ENCODE measurements around the gene FAM107B. TPM values are rescaled to one million over a fixed set of nuclear protein-coding genes. Genes with fewer than 3 reads are reported as not detected.

FAM107B gene
- total and polyA plus RNA-seq, 2 of the 8 experiments (the other 6 are each of a cell fraction or from before 2014, with no cell fraction given), result 7.5 to 28.1 TPM

GRCh38 chr10:14779001-14779651, 4.4 kb upstream of the FAM107B start:
- no peaks in the 10 kb centered on the region for H3K79me1 ChIP-seq (ENCODE audit: low read depth, low read length)
- H4K91ac ChIP-seq (replicated peaks; ENCODE audit: insufficient read length, low read length), result no peak overlapping the region
- no peak overlapping the region for H2AK5ac ChIP-seq (ENCODE audit: low read depth, low read length)
- H3K27ac ChIP-seq (ENCODE audit: low read depth, low read length), result no peak overlapping the region
- H2BK12ac ChIP-seq (ENCODE audit: low read depth, low read length), result no peak overlapping the region
- H3K36me3 ChIP-seq (ENCODE audit: control insufficient read depth in 2 of 4, insufficient read depth in 4 of 4, low read length in 3 of 4), result no peaks in the 10 kb centered on the region
- no peak overlapping the region for H2BK120ac ChIP-seq (replicated peaks; ENCODE audit: low read depth, low read length)
- H4K5ac ChIP-seq (ENCODE audit: insufficient read length, low read depth, low read length), result no peak overlapping the region
- H3K9ac ChIP-seq (replicated peaks in 1 of 4; ENCODE audit: extremely low read depth in 1 of 4, low read depth in 3 of 4, low read length in 3 of 4), result no peak overlapping the region
- H3K14ac ChIP-seq (ENCODE audit: insufficient read length), result no peak overlapping the region
- H3K23me2 ChIP-seq (ENCODE audit: low read depth, low read length), result no peaks in the 10 kb centered on the region
- no peak overlapping the region for H3K4me3 ChIP-seq (ENCODE audit: extremely low read depth in 1 of 4, insufficient read depth in 2 of 4, low read depth in 3 of 4, low read length in 4 of 4)
- no peak overlapping the region for H2BK20ac ChIP-seq (ENCODE audit: low read length)
- H3K27me3 ChIP-seq (replicated peaks in 1 of 4; ENCODE audit: control insufficient read depth in 3 of 4, extremely low read depth in 1 of 4, insufficient read depth in 3 of 4, low read length in 3 of 4), result no peaks in the 10 kb centered on the region
- no peak overlapping the region for H2AFZ ChIP-seq (ENCODE audit: low read length)
- no peak for DNase-seq (ENCODE audit: low read depth in 1 of 2, low spot score in 2 of 2)
- no peaks in the 10 kb centered on the region for H3K4me1 ChIP-seq (replicated peaks in 1 of 4; ENCODE audit: control insufficient read depth in 3 of 4, insufficient read depth in 4 of 4, low read length in 3 of 4)
- H3K56ac ChIP-seq (replicated peaks; ENCODE audit: insufficient read length, low read depth, low read length), result no peak overlapping the region
- no peak overlapping the region for H2BK5ac ChIP-seq (ENCODE audit: low read depth, low read length)
- H3K18ac ChIP-seq (ENCODE audit: extremely low read depth, low read length), result no peak overlapping the region
- no peak overlapping the region for H3K4me2 ChIP-seq (ENCODE audit: insufficient read depth in 1 of 2, low read depth in 2 of 2, low read length in 2 of 2)
- no peak overlapping the region for H3K23ac ChIP-seq (ENCODE audit: insufficient read length)
- CTCF ChIA-PET (ENCODE audit: partially characterized antibody), result no interaction called here
- H4K20me1 ChIP-seq (replicated peaks in 1 of 2; ENCODE audit: control insufficient read depth in 1 of 2, insufficient read depth in 2 of 2, low read length in 2 of 2), result no peaks in the 10 kb centered on the region
- no peak for TF ChIP-seq PHF8 (conservative IDR thresholded peaks at IDR 0.05; ENCODE audit: low read depth, low read length)
- no peak for TF ChIP-seq SIRT6 (IDR thresholded peaks at IDR 0.05; ENCODE audit: low read length)
- TF ChIP-seq SP2 (IDR thresholded peaks at IDR 0.05; ENCODE audit: low read length), result no peak
- TF ChIP-seq KDM5A (IDR thresholded peaks at IDR 0.05; ENCODE audit: low read length), result no peak
- TF ChIP-seq HDAC6 (IDR thresholded peaks at IDR 0.05; ENCODE audit: low read depth, low read length), result no peak
- TF ChIP-seq ATF3 (IDR thresholded peaks at IDR 0.05; ENCODE audit: insufficient read depth, low read depth, low read length), result no peak
- TF ChIP-seq NRF1 (IDR thresholded peaks at IDR 0.05; ENCODE audit: low read depth, low read length), result no peak
- TF ChIP-seq TEAD4 (IDR thresholded peaks at IDR 0.05; ENCODE audit: low read depth, low read length), result no peak
- no peak for TF ChIP-seq CTBP2 (IDR thresholded peaks at IDR 0.05; ENCODE audit: borderline replicate concordance, insufficient read depth, insufficient read length, low read length)
- no peak for TF ChIP-seq JUN (IDR thresholded peaks at IDR 0.05; ENCODE audit: low read depth, low read length)
- 94% methylated on average over 6 of the region's 6 CpGs; no CpG with 5 or more reads in 1 of the 2 experiments for WGBS, 2 experiments (ENCODE audit: extremely low coverage in 1 of 2, insufficient coverage in 1 of 2, insufficient read length in 1 of 2, insufficient replicate concordance in 2 of 2, low coverage in 1 of 2, low lambda C conversion rate in 2 of 2, missing lambda C conversion rate in 1 of 2)
- FAIRE-seq, result no peak
- H3K79me2 ChIP-seq (ENCODE audit: control insufficient read depth in 1 of 2, insufficient read depth in 2 of 2, low read length in 2 of 2), result no peaks in the 10 kb centered on the region
- no peak overlapping the region for H3K4ac ChIP-seq (replicated peaks; ENCODE audit: insufficient read length, low read depth, low read length)
- POLR2A ChIA-PET (ENCODE audit: partially characterized antibody), result no interaction called here
- H3K9me3 ChIP-seq (ENCODE audit: insufficient read depth in 2 of 2, low read depth in 1 of 2, low read length in 1 of 2), result no peaks in the 10 kb centered on the region
- H2BK15ac ChIP-seq (ENCODE audit: low read length), result no peak overlapping the region
- H4K8ac ChIP-seq (ENCODE audit: extremely low read depth, insufficient read depth, low read length), result no peak overlapping the region

Data from H1 (cell line).